ENCODE data around the gene C1QTNF8.

C1QTNF8 gene

GRCh38 chr16:1121009-1121408 is 25.0 kb upstream of the C1QTNF8 start:
- no peak for DNase-seq
- H3K27ac ChIP-seq (ENCODE audit: insufficient read depth in 1 of 2, low read depth in 1 of 2, low read length in 2 of 2, poor library complexity in 1 of 2, severe bottlenecking in 2 of 2), result no peak overlapping the region
- no peaks in the 10 kb centered on the region for H3K9me3 ChIP-seq (ENCODE audit: control extremely low read depth in 1 of 5, control insufficient read depth in 4 of 5, insufficient read depth in 2 of 5, low read depth in 1 of 5, low read length in 4 of 5)
- no peaks in the 10 kb centered on the region for H3K4me1 ChIP-seq (ENCODE audit: control extremely low read depth in 1 of 4, control insufficient read depth in 4 of 4, insufficient read depth in 4 of 4, low read length in 3 of 4)
- CTCF ChIA-PET, result no interaction called here
- POLR2A ChIA-PET, result no interaction called here
- no peaks in the 10 kb centered on the region for H3K36me3 ChIP-seq (ENCODE audit: control insufficient read depth in 4 of 4, insufficient read depth in 4 of 4, low read length in 3 of 4)
- H3K4me3 ChIP-seq (ENCODE audit: control insufficient read depth in 1 of 7, extremely low read depth in 1 of 7, insufficient read depth in 4 of 7, low read depth in 2 of 7, low read length in 6 of 7), result no peak overlapping the region
- WGBS (ENCODE audit: insufficient coverage), result 87% methylated on average over 20 of the region's 23 CpGs
- H3K27me3 ChIP-seq (replicated peaks in 2 of 5; ENCODE audit: control insufficient read depth in 4 of 5, insufficient read depth in 5 of 5, low read length in 4 of 5), result peaks cover 0 to 42% (median 2%) of the 10 kb centered on the region in 5 experiments

GRCh38 chr16:1120577-1120941 is 24.5 kb upstream of the C1QTNF8 start:
- Histone ChIP-seq H3K36me3 (ENCODE audit: control insufficient read depth in 4 of 4, insufficient read depth in 4 of 4, low read length in 3 of 4) (no peaks in the 10 kb centered on the region), H3K27ac (ENCODE audit: insufficient read depth in 1 of 2, low read depth in 1 of 2, low read length in 2 of 2, poor library complexity in 1 of 2, severe bottlenecking in 2 of 2) (no peak overlapping the region), H3K4me3 (ENCODE audit: control insufficient read depth in 1 of 7, extremely low read depth in 1 of 7, insufficient read depth in 4 of 7, low read depth in 2 of 7, low read length in 6 of 7) (no peak overlapping the region), H3K4me1 (ENCODE audit: control extremely low read depth in 1 of 4, control insufficient read depth in 4 of 4, insufficient read depth in 4 of 4, low read length in 3 of 4) (no peaks in the 10 kb centered on the region), H3K27me3 (replicated peaks in 2 of 5; ENCODE audit: control insufficient read depth in 4 of 5, insufficient read depth in 5 of 5, low read length in 4 of 5) (peaks cover 0 to 38% (median 2%) of the 10 kb centered on the region in 5 experiments), H3K9me3 (ENCODE audit: control extremely low read depth in 1 of 5, control insufficient read depth in 4 of 5, insufficient read depth in 2 of 5, low read depth in 1 of 5, low read length in 4 of 5) (no peaks in the 10 kb centered on the region)
- ChIA-PET CTCF (no interaction called here), POLR2A (no interaction called here)
- DNase-seq, result no peak
- 83% methylated on average over 21 of the region's 22 CpGs for WGBS (ENCODE audit: insufficient coverage)

DNA sequence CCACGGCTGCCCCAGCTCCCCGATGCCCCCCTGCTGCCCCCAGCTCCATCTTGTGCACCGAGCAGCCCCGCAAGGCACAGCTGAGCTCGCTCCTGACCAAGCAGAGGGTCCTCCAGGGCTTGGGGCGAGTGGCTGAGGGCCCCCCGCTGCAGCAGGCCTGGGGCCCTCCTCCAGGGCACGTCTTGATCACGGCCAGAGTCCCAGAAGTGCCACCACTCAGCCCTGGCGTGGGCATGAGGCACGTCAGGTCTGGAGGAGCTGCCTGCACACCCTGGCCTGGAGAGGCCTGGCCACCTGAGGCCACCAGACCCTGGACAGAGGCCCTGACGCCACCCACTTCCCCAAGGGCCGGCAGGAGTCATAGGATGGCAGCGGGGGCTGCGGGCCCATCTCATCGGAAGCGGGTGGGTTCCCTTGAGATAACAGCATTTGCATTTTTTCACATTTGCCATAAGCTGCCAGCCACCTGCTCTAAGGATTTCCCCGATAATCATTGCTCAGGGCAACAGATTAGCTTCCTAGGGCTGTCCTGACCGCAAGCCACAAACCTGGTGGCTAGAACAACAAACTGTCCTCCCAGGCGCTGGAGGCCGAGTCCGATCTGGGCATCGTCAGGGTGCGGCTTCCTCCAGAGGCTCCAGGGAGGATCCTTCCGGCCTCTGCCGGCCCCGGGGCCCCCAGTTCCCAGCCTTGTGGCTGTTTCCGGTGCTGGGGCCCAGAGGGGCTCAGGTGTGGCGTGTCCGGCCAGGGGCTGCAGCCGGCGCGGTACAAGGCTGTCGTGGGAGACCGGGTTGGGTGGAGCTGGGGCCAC is 23.9 kb upstream of the C1QTNF8 start:
- whole genome bisulfite sequencing (ENCODE audit: insufficient coverage), result 78% methylated on average over 34 of the region's 35 CpGs
- peaks cover 0 to 32% (median 1%) of the 10 kb centered on the region in 5 experiments for H3K27me3 ChIP-seq (replicated peaks in 2 of 5; ENCODE audit: control insufficient read depth in 4 of 5, insufficient read depth in 5 of 5, low read length in 4 of 5)
- no peak overlapping the region for H3K27ac ChIP-seq (ENCODE audit: insufficient read depth in 1 of 2, low read depth in 1 of 2, low read length in 2 of 2, poor library complexity in 1 of 2, severe bottlenecking in 2 of 2)
- H3K4me1 ChIP-seq (ENCODE audit: control extremely low read depth in 1 of 4, control insufficient read depth in 4 of 4, insufficient read depth in 4 of 4, low read length in 3 of 4), result no peaks in the 10 kb centered on the region
- POLR2A ChIA-PET, result no interaction called here
- no peaks in the 10 kb centered on the region for H3K36me3 ChIP-seq (ENCODE audit: control insufficient read depth in 4 of 4, insufficient read depth in 4 of 4, low read length in 3 of 4)
- no peaks in the 10 kb centered on the region for H3K9me3 ChIP-seq (ENCODE audit: control extremely low read depth in 1 of 5, control insufficient read depth in 4 of 5, insufficient read depth in 2 of 5, low read depth in 1 of 5, low read length in 4 of 5)
- DNase-seq, result no peak
- H3K4me3 ChIP-seq (ENCODE audit: control insufficient read depth in 1 of 7, extremely low read depth in 1 of 7, insufficient read depth in 4 of 7, low read depth in 2 of 7, low read length in 6 of 7), result no peak overlapping the region
- CTCF ChIA-PET, result no interaction called here

GRCh38 chr16:1119129-1119528 is 23.1 kb upstream of the C1QTNF8 start:
- Histone ChIP-seq H3K4me3 (ENCODE audit: control insufficient read depth in 1 of 7, extremely low read depth in 1 of 7, insufficient read depth in 4 of 7, low read depth in 2 of 7, low read length in 6 of 7) (no peak overlapping the region), H3K27ac (ENCODE audit: insufficient read depth in 1 of 2, low read depth in 1 of 2, low read length in 2 of 2, poor library complexity in 1 of 2, severe bottlenecking in 2 of 2) (no peak overlapping the region), H3K9me3 (ENCODE audit: control extremely low read depth in 1 of 5, control insufficient read depth in 4 of 5, insufficient read depth in 2 of 5, low read depth in 1 of 5, low read length in 4 of 5) (no peaks in the 10 kb centered on the region), H3K36me3 (ENCODE audit: control insufficient read depth in 4 of 4, insufficient read depth in 4 of 4, low read length in 3 of 4) (no peaks in the 10 kb centered on the region), H3K4me1 (ENCODE audit: control extremely low read depth in 1 of 4, control insufficient read depth in 4 of 4, insufficient read depth in 4 of 4, low read length in 3 of 4) (no peaks in the 10 kb centered on the region), H3K27me3 (replicated peaks in 2 of 5; ENCODE audit: control insufficient read depth in 4 of 5, insufficient read depth in 5 of 5, low read length in 4 of 5) (peaks cover 0 to 30% (median 0%) of the 10 kb centered on the region in 5 experiments)
- DNase-seq, result no peak
- CTCF ChIA-PET, result no interaction called here
- WGBS (ENCODE audit: insufficient coverage), result 65% methylated on average over 16 of the region's 19 CpGs
- POLR2A ChIA-PET, result no interaction called here

DNA sequence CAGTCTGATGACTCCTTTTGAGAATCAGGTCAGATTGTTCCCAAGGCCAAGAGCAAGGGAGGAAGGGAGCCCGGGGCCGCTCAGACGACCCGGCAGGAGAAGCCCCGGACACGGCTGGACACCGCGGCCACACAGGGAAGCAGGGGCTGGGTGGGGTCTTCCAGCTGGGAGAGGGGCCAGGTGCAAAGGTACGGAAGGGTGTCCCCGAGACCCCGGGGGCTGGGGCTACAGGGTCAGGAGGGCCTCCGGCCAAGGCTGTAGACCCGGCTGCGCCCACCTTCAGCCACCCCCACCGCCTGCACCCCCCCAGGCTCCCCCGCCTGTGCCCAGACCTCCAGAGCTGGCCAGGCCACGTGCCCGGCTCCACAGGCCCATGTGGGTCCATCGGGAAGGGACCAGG is 21.9 kb upstream of the C1QTNF8 start:
- H3K27ac ChIP-seq (ENCODE audit: insufficient read depth in 1 of 2, low read depth in 1 of 2, low read length in 2 of 2, poor library complexity in 1 of 2, severe bottlenecking in 2 of 2), result no peak overlapping the region
- POLR2A ChIA-PET, result no interaction called here
- 87% methylated on average over 11 of the region's 19 CpGs for WGBS (ENCODE audit: insufficient coverage)
- no peaks in the 10 kb centered on the region for H3K4me1 ChIP-seq (ENCODE audit: control extremely low read depth in 1 of 4, control insufficient read depth in 4 of 4, insufficient read depth in 4 of 4, low read length in 3 of 4)
- CTCF ChIA-PET, result no interaction called here
- H3K4me3 ChIP-seq (ENCODE audit: control insufficient read depth in 1 of 7, extremely low read depth in 1 of 7, insufficient read depth in 4 of 7, low read depth in 2 of 7, low read length in 6 of 7), result no peak overlapping the region
- no peak for DNase-seq
- peaks cover 0 to 36% (median 0%) of the 10 kb centered on the region in 5 experiments for H3K27me3 ChIP-seq (replicated peaks in 2 of 5; ENCODE audit: control insufficient read depth in 4 of 5, insufficient read depth in 5 of 5, low read length in 4 of 5)
- no peaks in the 10 kb centered on the region for H3K36me3 ChIP-seq (ENCODE audit: control insufficient read depth in 4 of 4, insufficient read depth in 4 of 4, low read length in 3 of 4)
- no peaks in the 10 kb centered on the region for H3K9me3 ChIP-seq (ENCODE audit: control extremely low read depth in 1 of 5, control insufficient read depth in 4 of 5, insufficient read depth in 2 of 5, low read depth in 1 of 5, low read length in 4 of 5)

DNA sequence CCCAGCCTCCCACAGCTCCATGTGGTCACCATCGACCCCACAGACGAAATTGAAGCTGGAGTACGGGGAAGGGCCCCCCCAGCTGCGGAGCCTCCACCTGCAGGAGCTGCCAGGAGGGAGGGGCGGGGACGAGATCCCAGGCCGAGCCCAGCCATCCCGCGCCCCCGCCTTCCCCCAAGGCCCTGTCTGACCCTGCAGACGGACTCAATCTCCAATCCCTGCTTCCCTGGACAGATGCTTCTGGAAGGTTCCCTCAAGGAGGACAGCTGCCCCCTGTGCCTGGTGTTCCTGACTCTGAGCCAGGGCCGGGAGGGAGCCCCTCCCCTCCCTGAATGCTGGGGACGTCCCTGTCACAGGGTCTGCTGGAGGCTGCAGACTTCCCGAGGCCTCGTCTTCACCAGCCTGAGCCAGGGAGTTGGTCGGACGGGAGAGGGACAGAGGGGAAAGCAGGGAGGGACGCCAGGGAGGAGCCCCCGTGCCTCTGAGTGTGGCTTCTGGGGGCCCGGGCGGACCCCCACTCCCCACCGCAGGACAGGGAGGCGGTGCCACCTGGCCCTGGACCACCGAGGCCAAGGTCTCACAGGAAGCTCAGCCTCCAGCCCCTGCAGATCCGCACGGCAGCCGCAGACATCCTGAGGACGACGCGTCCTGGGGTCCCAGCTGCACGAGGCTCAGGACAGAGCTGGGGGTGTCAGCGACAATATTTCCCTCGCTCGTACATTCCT is 21.3 kb upstream of the C1QTNF8 start:
- no peaks in the 10 kb centered on the region for H3K9me3 ChIP-seq (ENCODE audit: control extremely low read depth in 1 of 5, control insufficient read depth in 4 of 5, insufficient read depth in 2 of 5, low read depth in 1 of 5, low read length in 4 of 5)
- no peak overlapping the region for H3K27ac ChIP-seq (ENCODE audit: insufficient read depth in 1 of 2, low read depth in 1 of 2, low read length in 2 of 2, poor library complexity in 1 of 2, severe bottlenecking in 2 of 2)
- ChIA-PET POLR2A (no interaction called here), CTCF (no interaction called here)
- H3K36me3 ChIP-seq (ENCODE audit: control insufficient read depth in 4 of 4, insufficient read depth in 4 of 4, low read length in 3 of 4), result no peaks in the 10 kb centered on the region
- no peak overlapping the region for H3K4me3 ChIP-seq (ENCODE audit: control insufficient read depth in 1 of 7, extremely low read depth in 1 of 7, insufficient read depth in 4 of 7, low read depth in 2 of 7, low read length in 6 of 7)
- no peaks in the 10 kb centered on the region for H3K4me1 ChIP-seq (ENCODE audit: control extremely low read depth in 1 of 4, control insufficient read depth in 4 of 4, insufficient read depth in 4 of 4, low read length in 3 of 4)
- DNase-seq, result no peak
- WGBS (ENCODE audit: insufficient coverage), result 64% methylated on average over 20 of the region's 34 CpGs
- H3K27me3 ChIP-seq (replicated peaks in 2 of 5; ENCODE audit: control insufficient read depth in 4 of 5, insufficient read depth in 5 of 5, low read length in 4 of 5), result peaks cover 0 to 39% (median 0%) of the 10 kb centered on the region in 5 experiments

- Histone ChIP-seq H3K27ac (ENCODE audit: insufficient read depth in 1 of 2, low read depth in 1 of 2, low read length in 2 of 2, poor library complexity in 1 of 2, severe bottlenecking in 2 of 2) (no peak overlapping the region), H3K36me3 (ENCODE audit: control insufficient read depth in 4 of 4, insufficient read depth in 4 of 4, low read length in 3 of 4) (no peaks in the 10 kb centered on the region), H3K27me3 (replicated peaks in 2 of 5; ENCODE audit: control insufficient read depth in 4 of 5, insufficient read depth in 5 of 5, low read length in 4 of 5) (peaks cover 0 to 43% (median 0%) of the 10 kb centered on the region in 5 experiments), H3K4me1 (ENCODE audit: control extremely low read depth in 1 of 4, control insufficient read depth in 4 of 4, insufficient read depth in 4 of 4, low read length in 3 of 4) (no peaks in the 10 kb centered on the region), H3K9me3 (ENCODE audit: control extremely low read depth in 1 of 5, control insufficient read depth in 4 of 5, insufficient read depth in 2 of 5, low read depth in 1 of 5, low read length in 4 of 5) (no peaks in the 10 kb centered on the region), H3K4me3 (ENCODE audit: control insufficient read depth in 1 of 7, extremely low read depth in 1 of 7, insufficient read depth in 4 of 7, low read depth in 2 of 7, low read length in 6 of 7) (no peak overlapping the region)
- WGBS (ENCODE audit: insufficient coverage), result 66% methylated on average over 4 of the region's 16 CpGs
- DNase-seq, result no peak
- POLR2A ChIA-PET, result no interaction called here
- CTCF ChIA-PET, result no interaction called here
Observed at GRCh38 chr16:1116693-1117077, 20.6 kb upstream of the C1QTNF8 start.
